NCI-H128 (cell line): Measurements from ENCODE around the gene OTOF.

Experiments
- DNase-seq: peaks from one replicate; lab custom pipeline; 2025; ENCODE audit not compliant: unreplicated experiment; lab: John Stamatoyannopoulos, UW

Gene OTOF

GRCh38 chr2:26477911-26478253 lies at the start of gene OTOF:
Gene OTOF (minus strand): TSS chr2:26478124.
- no peak for DNase-seq

- no peak for DNase-seq
Measured at GRCh38 chr2:26526589-26526988, 48.7 kb upstream of the OTOF start.

GRCh38 chr2:26526105-26526504 lies 48.2 kb upstream of the OTOF start:
- no peak for DNase-seq

- no peak for DNase-seq
Measured at GRCh38 chr2:26523750-26524149, 45.8 kb upstream of the OTOF start.

GRCh38 chr2:26522751-26523171 lies 44.8 kb upstream of the OTOF start:
- no peak for DNase-seq

GRCh38 chr2:26522325-26522724 lies 44.4 kb upstream of the OTOF start:
- no peak for DNase-seq

- no peak for DNase-seq
Measured at GRCh38 chr2:26521913-26522180, 43.9 kb upstream of the OTOF start.

GRCh38 chr2:26521054-26521912 lies 43.4 kb upstream of the OTOF start:
- DNase-seq, result no peak

GRCh38 chr2:26520148-26520449 lies 42.2 kb upstream of the OTOF start:
- DNase-seq, result no peak

GRCh38 chr2:26519396-26520147 lies 41.6 kb upstream of the OTOF start:
- DNase-seq, result no peak

- no peak for DNase-seq
Measured at GRCh38 chr2:26516781-26517180, 38.9 kb upstream of the OTOF start.

- DNase-seq, result no peak
Measured at GRCh38 chr2:26516246-26516645, 38.3 kb upstream of the OTOF start.

GRCh38 chr2:26515771-26516170 lies 37.8 kb upstream of the OTOF start:
- no peak for DNase-seq

- DNase-seq, result no peak
Measured at GRCh38 chr2:26514045-26514444, 36.1 kb upstream of the OTOF start.

GRCh38 chr2:26513261-26513660 lies 35.3 kb upstream of the OTOF start:
- DNase-seq, result no peak

- DNase-seq, result no peak
Measured at GRCh38 chr2:26511466-26511865, 33.5 kb upstream of the OTOF start.

GRCh38 chr2:26510344-26510973 lies 32.5 kb upstream of the OTOF start:
- no peak for DNase-seq

- DNase-seq, result no peak
Measured at GRCh38 chr2:26509141-26509540, 31.2 kb upstream of the OTOF start.

- no peak for DNase-seq
Measured at GRCh38 chr2:26507932-26508331, 30.0 kb upstream of the OTOF start.

- no peak for DNase-seq
Measured at GRCh38 chr2:26507088-26507487, 29.2 kb upstream of the OTOF start.

GRCh38 chr2:26506279-26506678 lies 28.4 kb upstream of the OTOF start:
- no peak for DNase-seq

GRCh38 chr2:26504002-26504401 lies 26.1 kb upstream of the OTOF start:
- DNase-seq, result no peak
